ENCODE results near the gene GCSH. TPM values are rescaled to one million over a fixed set of nuclear protein-coding genes. Genes with fewer than 3 reads are reported as not detected.

GCSH gene
- polyA plus RNA-seq, 2 of the 4 experiments (the other 2 are of a cell fraction): 73.5 to 76.4 TPM

- H3K4me1 ChIP-seq: peaks cover 8% of the 10 kb centered on the region; the same call in 1 of the 3 replicates
- 84% methylated on average over 4 of the region's 4 CpGs for WGBS (ENCODE audit: missing lambda C conversion rate)
- ChIA-PET POLR2A (no interaction called here), CTCF (interaction anchor here (0.5 kb wide), 1 partner anchor 110 kb away, joined by 4 read pairs; no protein-coding TSS in a partner anchor)
- H3K9me3 ChIP-seq: no peaks in the 10 kb centered on the region
- no peak for DNase-seq (ENCODE audit: low read depth in 1 of 2, low spot score in 1 of 2)
- no peak for TF ChIP-seq ATOH8 (CRISPR knock-in tag; IDR thresholded peaks at IDR 0.05; ENCODE audit: low read depth)
- TF ChIP-seq MYC (IDR thresholded peaks at IDR 0.05; ENCODE audit: borderline replicate concordance, low read length): no peak
- TF ChIP-seq ZFP36 (IDR thresholded peaks at IDR 0.05; ENCODE audit: borderline replicate concordance, partially characterized antibody): no peak
- no peak for TF ChIP-seq POLR2A (IDR thresholded peaks at IDR 0.05; ENCODE audit: low read length)
- no peak for TF ChIP-seq BHLHE40 (IDR thresholded peaks at IDR 0.05; ENCODE audit: low read depth, low read length)
- no peak for FAIRE-seq
- no peak overlapping the region for H3K4me2 ChIP-seq
- H3K4me3 ChIP-seq: no peak overlapping the region
- H3K27ac ChIP-seq: no peak overlapping the region
- ATAC-seq: no peak
These were observed 54.5 kb downstream of the GCSH start for GRCh38 chr16:81041696-81042095.

- DNase-seq (ENCODE audit: low read depth in 1 of 2, low spot score in 1 of 2) (no peak), FAIRE-seq (no peak), ATAC-seq (no peak)
- Histone ChIP-seq H3K4me2 (no peak overlapping the region), H3K4me1 (peaks cover 9% of the 10 kb centered on the region; the same call in 1 of the 3 replicates), H3K4me3 (no peak overlapping the region), H3K9me3 (no peaks in the 10 kb centered on the region), H3K27ac (no peak overlapping the region)
- 79% methylated on average over 5 of the region's 5 CpGs for WGBS (ENCODE audit: missing lambda C conversion rate)
- no peak for TF ChIP-seq NFE2L2 (conservative IDR thresholded peaks at IDR 0.05; ENCODE audit: low read length)
- TF ChIP-seq CBX8 (IDR thresholded peaks at IDR 0.05): no peak
- TF ChIP-seq ZC3H11A (IDR thresholded peaks at IDR 0.05): no peak
- TF ChIP-seq USF2 (IDR thresholded peaks at IDR 0.05): no peak
- no peak for TF ChIP-seq TP53 (CRISPR knock-in tag; IDR thresholded peaks at IDR 0.05)
- no peak for TF ChIP-seq SREBF2 (IDR thresholded peaks at IDR 0.05)
- CTCF ChIA-PET: interaction anchor here (1.5 kb wide), 1 partner anchor 10 kb away, joined by 4 read pairs; no protein-coding TSS in a partner anchor
- POLR2A ChIA-PET: no interaction called here
These were observed 55.4 kb downstream of the GCSH start for GRCh38 chr16:81040842-81041241.

GRCh38 chr16:81040131-81040530, 56.1 kb downstream of the GCSH start:
- ChIA-PET POLR2A (no interaction called here), CTCF (interaction anchor here (1.5 kb wide), 1 partner anchor 9 kb away, joined by 4 read pairs; no protein-coding TSS in a partner anchor)
- ATAC-seq (no peak), DNase-seq (ENCODE audit: low read depth in 1 of 2, low spot score in 1 of 2) (no peak), FAIRE-seq (no peak)
- TF ChIP-seq HOXB13 (CRISPR knock-in tag; IDR thresholded peaks at IDR 0.05; ENCODE audit: low read depth) (no peak), RCOR1 (IDR thresholded peaks at IDR 0.05; ENCODE audit: low read depth, low read length) (no peak), EHMT2 (IDR thresholded peaks at IDR 0.05; ENCODE audit: low read depth) (no peak)
- Histone ChIP-seq H3K27ac (no peak overlapping the region), H3K4me3 (no peak overlapping the region), H3K4me1 (peaks cover 9% of the 10 kb centered on the region; the same call in 1 of the 3 replicates), H3K4me2 (no peak overlapping the region), H3K9me3 (no peaks in the 10 kb centered on the region)
- 97% methylated on average over 2 of the region's 2 CpGs for WGBS (ENCODE audit: missing lambda C conversion rate)

GRCh38 chr16:81036751-81037350, 59.3 kb downstream of the GCSH start:
- peaks cover 9% of the 10 kb centered on the region; the same call in 1 of the 3 replicates for H3K4me1 ChIP-seq
- ATAC-seq (no peak; a peak in 1 of 6 replicates), DNase-seq (ENCODE audit: low read depth in 1 of 2, low spot score in 1 of 2) (peak in 1 of 2 experiments; percentile 8), FAIRE-seq (no peak)
- H3K4me2 ChIP-seq: peak overlapping the region; percentile 97
- POLR2A ChIA-PET: interaction anchor here (0.5 to 1.3 kb wide), 3 partner anchors 27 to 81 kb away, joined by 3 to 14 read pairs (median 3); partner anchors contain the start of gene C16orf46
- WGBS (ENCODE audit: missing lambda C conversion rate): 32% methylated on average over 10 of the region's 10 CpGs
- CTCF ChIA-PET: interaction anchor here (0.6 to 3.2 kb wide), 21 partner anchors 9 to 718 kb away, joined by 3 to 38 read pairs (median 5); partner anchors contain the start of genes CENPN and CMC2
- H3K27ac ChIP-seq: peak overlapping the region; percentile 86 to 96
- H3K9me3 ChIP-seq: no peaks in the 10 kb centered on the region
- H3K4me3 ChIP-seq: peak overlapping the region; percentile 94
- no peak for TF ChIP-seq EHF (CRISPR knock-in tag; IDR thresholded peaks at IDR 0.05)
- peak; percentile 42 for TF ChIP-seq MAFK (IDR thresholded peaks at IDR 0.05; ENCODE audit: partially characterized antibody)
- TF ChIP-seq CBX2 (IDR thresholded peaks at IDR 0.05; ENCODE audit: borderline replicate concordance, low read depth): no peak
- no peak for TF ChIP-seq TP53 (CRISPR knock-in tag; IDR thresholded peaks at IDR 0.05)
- TF ChIP-seq NPAS2 (CRISPR knock-in tag; IDR thresholded peaks at IDR 0.05; ENCODE audit: borderline replicate concordance): no peak
- TF ChIP-seq RFX5 (IDR thresholded peaks at IDR 0.05): no peak
- TF ChIP-seq NFE2L2 (conservative IDR thresholded peaks at IDR 0.05; ENCODE audit: low read length): peak; percentile 50
- TF ChIP-seq ZC3H11A (IDR thresholded peaks at IDR 0.05): no peak
- no peak for TF ChIP-seq JUN (IDR thresholded peaks at IDR 0.05)
- TF ChIP-seq ESRRA (IDR thresholded peaks at IDR 0.05; ENCODE audit: borderline replicate concordance, low read length): no peak
- no peak for TF ChIP-seq EP300 (IDR thresholded peaks at IDR 0.05)
- no peak for TF ChIP-seq TFCP2L1 (CRISPR knock-in tag; IDR thresholded peaks at IDR 0.05)
- TF ChIP-seq REST (IDR thresholded peaks at IDR 0.05): no peak
- no peak for TF ChIP-seq HOXB13 (CRISPR knock-in tag; IDR thresholded peaks at IDR 0.05; ENCODE audit: low read depth)
- no peak for TF ChIP-seq ZFP36 (IDR thresholded peaks at IDR 0.05; ENCODE audit: borderline replicate concordance, partially characterized antibody)
